ENCODE measurements around the gene MYO10. TPM values are rescaled to one million over a fixed set of nuclear protein-coding genes. Genes with fewer than 3 reads are reported as not detected.
A peak's percentile ranks its signal among the peaks of the same experiment; 100 is the strongest.

The MYO10 gene
- total RNA-seq, 1 experiment from 2014 or later: 30.2 TPM

GRCh38 chr5:16812448-16812847, 123.6 kb downstream of the MYO10 start:
- no peak for DNase-seq (ENCODE audit: low read depth)

- DNase-seq (ENCODE audit: low read depth): no peak
Observed at GRCh38 chr5:16810208-16810854, 125.8 kb downstream of the MYO10 start.

- peak; percentile 85 for DNase-seq (ENCODE audit: low read depth)
Observed at GRCh38 chr5:16809395-16810207, 126.5 kb downstream of the MYO10 start.

GRCh38 chr5:16809010-16809394, 127.1 kb downstream of the MYO10 start:
- DNase-seq (ENCODE audit: low read depth): no peak

GRCh38 chr5:16808021-16808420, 128.1 kb downstream of the MYO10 start:
- no peak for DNase-seq (ENCODE audit: low read depth)

- DNase-seq (ENCODE audit: low read depth): no peak
Observed at GRCh38 chr5:16807547-16807864, 128.6 kb downstream of the MYO10 start.

- DNase-seq (ENCODE audit: low read depth): no peak
Observed at GRCh38 chr5:16806711-16807546, 129.2 kb downstream of the MYO10 start.

- no peak for DNase-seq (ENCODE audit: low read depth)
Observed at GRCh38 chr5:16805486-16805885, 130.6 kb downstream of the MYO10 start.

- no peak for DNase-seq (ENCODE audit: low read depth)
Observed at GRCh38 chr5:16803831-16804230, 132.3 kb downstream of the MYO10 start.

GRCh38 chr5:16800477-16800876, 135.6 kb downstream of the MYO10 start:
- DNase-seq (ENCODE audit: low read depth): no peak

GRCh38 chr5:16799796-16800195, 136.3 kb downstream of the MYO10 start:
- DNase-seq (ENCODE audit: low read depth): no peak

- DNase-seq (ENCODE audit: low read depth): no peak
Observed at GRCh38 chr5:16797951-16798350, 138.1 kb downstream of the MYO10 start.

- DNase-seq (ENCODE audit: low read depth): no peak
Observed at GRCh38 chr5:16794269-16794913, 141.7 kb downstream of the MYO10 start.

- no peak for DNase-seq (ENCODE audit: low read depth)
Observed at GRCh38 chr5:16792598-16793275, 143.4 kb downstream of the MYO10 start.

- no peak for DNase-seq (ENCODE audit: low read depth)
Observed at GRCh38 chr5:16791904-16792597, 144.0 kb downstream of the MYO10 start.

- DNase-seq (ENCODE audit: low read depth): peak; percentile 62
Observed at GRCh38 chr5:16791036-16791705, 144.9 kb downstream of the MYO10 start.

GRCh38 chr5:16788957-16789356, 147.1 kb downstream of the MYO10 start:
- DNase-seq (ENCODE audit: low read depth): no peak

GRCh38 chr5:16787278-16787677, 148.8 kb downstream of the MYO10 start:
- DNase-seq (ENCODE audit: low read depth): no peak

GRCh38 chr5:16784843-16785791, 151.0 kb downstream of the MYO10 start:
- DNase-seq (ENCODE audit: low read depth): peak; percentile 15
